HEK293 (cell line): Measurements from ENCODE around the gene URGCP.
A peak's percentile ranks its signal among the peaks of the same experiment; 100 is the strongest.

Experiments used
- CTCF ChIA-PET: fragments of 350-600 bp; formaldehyde crosslinking; extraction: SDS; loops from one replicate; lab custom pipeline; 2021; ENCODE audit warnings: antibody characterized with exemption; lab: Yijun Ruan, JAX
- POLR2A ChIA-PET: fragments of 300-600 bp; formaldehyde crosslinking; extraction: SDS; loops from one replicate; lab custom pipeline; 2020; ENCODE audit warnings: antibody characterized with exemption, inconsistent platforms; lab: Yijun Ruan, JAX
- H3K27ac ChIP-seq: fragments of 200-500 bp; sonication (Bioruptor generic); 2 replicates; pipeline ENCODE4 v1.5.1; 2014; ENCODE audit warnings: low read depth, low read length, control low read depth, inconsistent platforms; ENCODE audit errors: extremely low read depth
- H3K36me3 ChIP-seq, 2 experiments: fragments of 200-500 bp in 1 of 2; sonication (Bioruptor generic) in 1 of 2; 1 replicate in 1 of 2; 2 replicates in 1 of 2; pipeline ENCODE4 v1.5.1; 2014 to 2017; ENCODE audit warnings: inconsistent platforms in 2 of 2, low read length in 2 of 2; ENCODE audit not compliant: control insufficient read depth in 2 of 2, insufficient read depth in 1 of 2
- H3K4me1 ChIP-seq: fragments of 200-500 bp; sonication (Bioruptor generic); 2 replicates; pipeline ENCODE4 v1.5.1; 2014; ENCODE audit warnings: mild to moderate bottlenecking, low read length, inconsistent platforms; ENCODE audit not compliant: control insufficient read depth, insufficient read depth
- H3K4me3 ChIP-seq: 2 replicates; pipeline ENCODE4 v1.5.1; 2011; ENCODE audit warnings: low read depth, mild to moderate bottlenecking, control low read depth, low read length, moderate library complexity
- H3K9me3 ChIP-seq: fragments of 200-500 bp; sonication (Bioruptor generic); 2 replicates; pipeline ENCODE4 v1.5.1; 2014; ENCODE audit warnings: low read depth, low read length, inconsistent platforms; ENCODE audit not compliant: control insufficient read depth, insufficient read depth
- GLI4 ChIP-seq: fragments of 450-650 bp; formaldehyde crosslinking; IDR thresholded peaks from 2 replicates; pipeline ENCODE4 v1.5.1; 2016; ENCODE audit warnings: missing biosample characterization, missing genetic modification characterization
- HOXA7 ChIP-seq: sonication (generic); formaldehyde crosslinking; IDR thresholded peaks from 2 replicates; pipeline ENCODE4 v1.8.1; 2022; ENCODE audit warnings: missing genetic modification reagents, borderline replicate concordance
- HOXD13 ChIP-seq: sonication (generic); formaldehyde crosslinking; IDR thresholded peaks from 2 replicates; pipeline ENCODE4 v1.8.0; 2022; ENCODE audit warnings: missing genetic modification reagents, borderline replicate concordance
- KLF9 ChIP-seq: fragments of 450-650 bp; formaldehyde crosslinking; IDR thresholded peaks from 2 replicates; pipeline ENCODE4 v1.5.1; 2016; ENCODE audit warnings: missing biosample characterization, missing genetic modification characterization, low read depth
- MEIS1 ChIP-seq: sonication (generic); formaldehyde crosslinking; IDR thresholded peaks from 2 replicates; pipeline ENCODE4 v1.8.1; 2022; ENCODE audit warnings: missing genetic modification reagents, mild to moderate bottlenecking, borderline replicate concordance
- RBAK ChIP-seq: fragments of 450-650 bp; formaldehyde crosslinking; IDR thresholded peaks from 2 replicates; pipeline ENCODE4 v1.5.1; 2016; ENCODE audit warnings: missing biosample characterization, missing genetic modification characterization
- REST ChIP-seq: fragments of 450-650 bp; formaldehyde crosslinking; IDR thresholded peaks from 2 replicates; pipeline ENCODE4 v1.5.1; 2016; ENCODE audit warnings: missing biosample characterization, missing genetic modification characterization
- SETDB1 ChIP-seq: IDR thresholded peaks from one replicate; pipeline ENCODE4 v1.6.1; 2017; ENCODE audit warnings: mild to moderate bottlenecking, low read length, moderate library complexity, mixed read lengths; ENCODE audit not compliant: insufficient read length
- SP3 ChIP-seq: fragments of 450-650 bp; formaldehyde crosslinking; IDR thresholded peaks from 2 replicates; pipeline ENCODE4 v1.5.1; 2016; ENCODE audit warnings: missing biosample characterization, missing genetic modification characterization
- YY1 ChIP-seq: fragments of 450-650 bp; formaldehyde crosslinking; IDR thresholded peaks from 2 replicates; pipeline ENCODE4 v1.5.1; 2018; ENCODE audit warnings: missing biosample characterization, missing genetic modification characterization
- YY2 ChIP-seq: fragments of 450-650 bp; formaldehyde crosslinking; IDR thresholded peaks from 2 replicates; pipeline ENCODE4 v1.5.1; 2016; ENCODE audit warnings: missing biosample characterization, missing genetic modification characterization
- ZBTB17 ChIP-seq: fragments of 450-650 bp; formaldehyde crosslinking; IDR thresholded peaks from 2 replicates; pipeline ENCODE4 v1.5.1; 2016; ENCODE audit warnings: missing biosample characterization, missing genetic modification characterization
- ZBTB7A ChIP-seq: fragments of 450-650 bp; formaldehyde crosslinking; IDR thresholded peaks from 2 replicates; pipeline ENCODE4 v1.5.1; 2016; ENCODE audit warnings: low read depth, missing biosample characterization, missing genetic modification characterization
- ZFHX2 ChIP-seq: fragments of 450-650 bp; formaldehyde crosslinking; conservative IDR thresholded peaks from 2 replicates; pipeline ENCODE4 v1.5.1; 2016; ENCODE audit warnings: missing biosample characterization, missing genetic modification characterization
- ZNF174 ChIP-seq: fragments of 450-650 bp; formaldehyde crosslinking; IDR thresholded peaks from 2 replicates; pipeline ENCODE4 v1.5.0; 2017; ENCODE audit warnings: missing biosample characterization, mild to moderate bottlenecking, missing genetic modification characterization
- ZNF2 ChIP-seq: fragments of 450-650 bp; formaldehyde crosslinking; IDR thresholded peaks from 2 replicates; pipeline ENCODE4 v1.5.1; 2016; ENCODE audit warnings: missing biosample characterization, missing genetic modification characterization
- ZNF202 ChIP-seq: fragments of 450-650 bp; formaldehyde crosslinking; IDR thresholded peaks from 2 replicates; pipeline ENCODE4 v1.5.1; 2016; ENCODE audit warnings: missing biosample characterization, missing genetic modification characterization, borderline replicate concordance
- ZNF311 ChIP-seq: fragments of 450-650 bp; formaldehyde crosslinking; IDR thresholded peaks from 2 replicates; pipeline ENCODE4 v1.5.1; 2017; ENCODE audit warnings: missing biosample characterization, missing genetic modification characterization, borderline replicate concordance
- ZNF549 ChIP-seq: fragments of 450-650 bp; IDR thresholded peaks from 2 replicates; pipeline ENCODE4 v1.5.1; 2018; ENCODE audit warnings: missing biosample characterization, missing genetic modification characterization, mild to moderate bottlenecking, inconsistent platforms, moderate library complexity
- ZNF626 ChIP-seq: fragments of 450-650 bp; sonication (Bioruptor Pico); formaldehyde crosslinking; IDR thresholded peaks from 2 replicates; pipeline ENCODE4 v1.5.1; 2018; ENCODE audit warnings: missing biosample characterization, missing genetic modification characterization, inconsistent platforms
- ZNF660 ChIP-seq: fragments of 450-650 bp; IDR thresholded peaks from 2 replicates; pipeline ENCODE4 v1.5.1; 2018; ENCODE audit warnings: missing biosample characterization, mild to moderate bottlenecking, missing genetic modification characterization
- ZNF664 ChIP-seq: fragments of 450-650 bp; formaldehyde crosslinking; IDR thresholded peaks from 2 replicates; pipeline ENCODE4 v1.5.1; 2016; ENCODE audit warnings: missing biosample characterization, missing genetic modification characterization
- ZNF747 ChIP-seq: fragments of 450-650 bp; formaldehyde crosslinking; IDR thresholded peaks from 2 replicates; pipeline ENCODE4 v1.5.1; 2016; ENCODE audit warnings: missing biosample characterization, missing genetic modification characterization
- ZNF76 ChIP-seq: fragments of 450-650 bp; formaldehyde crosslinking; IDR thresholded peaks from 2 replicates; pipeline ENCODE4; 2016; ENCODE audit warnings: low read depth, missing biosample characterization, missing genetic modification characterization, borderline replicate concordance
- ZNF837 ChIP-seq: fragments of 450-650 bp; formaldehyde crosslinking; IDR thresholded peaks from 2 replicates; pipeline ENCODE4 v1.5.1; 2016; ENCODE audit warnings: missing biosample characterization, missing genetic modification characterization
- ZSCAN16 ChIP-seq: fragments of 450-650 bp; formaldehyde crosslinking; IDR thresholded peaks from 2 replicates; pipeline ENCODE4 v1.5.1; 2016; ENCODE audit warnings: missing biosample characterization, missing genetic modification characterization
- ZXDB ChIP-seq: fragments of 450-650 bp; formaldehyde crosslinking; IDR thresholded peaks from 2 replicates; pipeline ENCODE4 v1.5.1; 2016; ENCODE audit warnings: missing biosample characterization, missing genetic modification characterization
- TF ChIP-seq, protein P1 (sequence below): fragments of 450-650 bp; formaldehyde crosslinking; IDR thresholded peaks from 2 replicates; pipeline ENCODE4 v1.5.1; 2016; ENCODE audit warnings: missing biosample characterization, missing genetic modification characterization, low read depth

URGCP gene

DNA sequence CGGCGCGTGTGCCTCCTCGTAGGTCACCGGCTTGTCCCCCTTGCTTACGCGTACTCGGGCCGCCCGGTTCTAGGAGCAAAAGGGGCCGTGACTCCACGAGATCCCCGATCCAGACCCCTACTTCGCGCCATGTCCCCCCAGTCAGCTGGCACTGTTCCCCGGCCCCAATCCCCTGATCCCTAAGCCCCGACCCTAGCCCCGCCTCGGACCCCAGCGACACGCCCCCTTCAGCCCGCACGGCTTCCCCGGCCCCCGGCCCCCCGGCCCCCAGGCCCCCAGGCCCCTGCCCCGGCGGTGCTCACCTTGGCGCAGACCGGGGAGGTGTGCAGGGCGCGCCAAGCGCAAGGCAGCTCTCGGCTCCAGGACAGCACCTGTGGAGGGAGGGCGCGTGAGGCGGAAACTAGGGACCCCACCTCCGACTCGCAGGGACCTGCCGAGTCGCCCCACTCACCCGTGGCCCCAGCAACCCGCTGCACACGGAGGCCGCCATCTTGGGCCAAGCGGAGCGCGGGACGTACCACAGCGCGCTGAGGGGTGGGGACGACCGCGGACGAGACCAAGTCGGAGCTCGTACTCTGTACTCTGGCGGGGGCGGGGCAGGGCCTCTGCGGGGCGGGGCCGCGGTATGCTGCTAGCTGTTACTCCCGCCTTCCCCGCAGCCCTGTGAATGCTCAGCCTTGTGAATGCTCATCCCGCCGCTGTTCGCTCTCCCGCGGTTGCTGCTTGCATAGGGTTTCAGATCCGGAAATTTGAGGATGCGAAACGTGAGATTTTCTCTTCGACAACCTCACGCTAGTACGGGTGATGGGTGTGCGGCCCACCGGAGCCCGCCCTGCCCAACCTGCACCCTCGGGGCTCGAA is 37.2 kb downstream of the URGCP start, which contains the start of gene MRPS24 (continued):
- TF ChIP-seq, protein P1, sequence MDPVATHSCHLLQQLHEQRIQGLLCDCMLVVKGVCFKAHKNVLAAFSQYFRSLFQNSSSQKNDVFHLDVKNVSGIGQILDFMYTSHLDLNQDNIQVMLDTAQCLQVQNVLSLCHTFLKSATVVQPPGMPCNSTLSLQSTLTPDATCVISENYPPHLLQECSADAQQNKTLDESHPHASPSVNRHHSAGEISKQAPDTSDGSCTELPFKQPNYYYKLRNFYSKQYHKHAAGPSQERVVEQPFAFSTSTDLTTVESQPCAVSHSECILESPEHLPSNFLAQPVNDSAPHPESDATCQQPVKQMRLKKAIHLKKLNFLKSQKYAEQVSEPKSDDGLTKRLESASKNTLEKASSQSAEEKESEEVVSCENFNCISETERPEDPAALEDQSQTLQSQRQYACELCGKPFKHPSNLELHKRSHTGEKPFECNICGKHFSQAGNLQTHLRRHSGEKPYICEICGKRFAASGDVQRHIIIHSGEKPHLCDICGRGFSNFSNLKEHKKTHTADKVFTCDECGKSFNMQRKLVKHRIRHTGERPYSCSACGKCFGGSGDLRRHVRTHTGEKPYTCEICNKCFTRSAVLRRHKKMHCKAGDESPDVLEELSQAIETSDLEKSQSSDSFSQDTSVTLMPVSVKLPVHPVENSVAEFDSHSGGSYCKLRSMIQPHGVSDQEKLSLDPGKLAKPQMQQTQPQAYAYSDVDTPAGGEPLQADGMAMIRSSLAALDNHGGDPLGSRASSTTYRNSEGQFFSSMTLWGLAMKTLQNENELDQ = no peak
- TF ChIP-seq SETDB1 (no peak), REST (tag by site-specific recombination) (peak; percentile 17; the same call in 1 of the 2 replicates), ZNF549 (tag by site-specific recombination) (no peak), ZSCAN16 (tag by site-specific recombination) (no peak), ZFHX2 (tag by site-specific recombination) (peak; percentile 56), HOXA7 (no peak), ZNF2 (tag by site-specific recombination) (peak; percentile 26; the same call in 1 of the 2 replicates), ZBTB17 (peak; percentile 81), YY1 (tag by site-specific recombination) (peak; percentile 92), ZNF626 (tag by site-specific recombination) (no peak), ZNF76 (tag by site-specific recombination) (peak; percentile 38; the same call in 1 of the 2 replicates), GLI4 (tag by site-specific recombination) (peak; percentile 50; the same call in 1 of the 2 replicates), ZNF664 (tag by site-specific recombination) (no peak), ZXDB (tag by site-specific recombination) (peak; percentile 64; the same call in 1 of the 2 replicates), YY2 (peak; percentile 96), ZNF311 (tag by site-specific recombination) (no peak), ZNF660 (peak; percentile 67), SP3 (tag by site-specific recombination) (peak; percentile 86), ZBTB7A (tag by site-specific recombination) (peak; percentile 42; the same call in 1 of the 2 replicates), ZNF202 (tag by site-specific recombination) (peak; percentile 67; the same call in 1 of the 2 replicates), ZNF174 (tag by site-specific recombination) (no peak), HOXD13 (no peak)

DNA sequence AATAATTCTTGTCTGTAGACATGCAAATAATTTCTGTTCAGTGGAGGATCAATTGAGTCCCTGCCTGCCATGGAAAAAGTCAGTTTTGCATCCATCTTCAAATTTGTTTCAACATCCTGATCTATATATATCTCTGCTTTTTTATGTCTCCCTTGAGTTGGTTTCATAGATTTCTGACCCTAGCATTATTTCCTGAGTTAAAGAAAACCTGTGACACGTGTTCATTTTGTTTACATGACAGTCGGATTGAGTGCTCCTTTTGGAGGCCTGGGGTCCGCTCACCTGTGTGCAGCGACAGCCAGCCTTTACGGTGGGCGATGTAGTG is 37.8 kb downstream of the URGCP start:
- peaks cover 17 to 25% of the 10 kb centered on the region in 2 experiments for H3K36me3 ChIP-seq
- peak overlapping the region; percentile 98 for H3K4me3 ChIP-seq
- no peak for TF ChIP-seq HOXD13
- no peak for TF ChIP-seq KLF9 (tag by site-specific recombination)
- TF ChIP-seq ZNF837 (tag by site-specific recombination) = no peak
- TF ChIP-seq RBAK (tag by site-specific recombination) = no peak
- TF ChIP-seq MEIS1 (CRISPR knock-in tag) = no peak
- no peak for TF ChIP-seq ZNF747 (tag by site-specific recombination)
- H3K4me1 ChIP-seq = peaks cover 3% of the 10 kb centered on the region; the same call in 1 of the 2 replicates
- H3K27ac ChIP-seq = no peak overlapping the region
- ChIA-PET CTCF (no interaction called here), POLR2A (interaction anchor here (1.0 to 1.4 kb wide), 2 partner anchors 37 to 286 kb away, joined by 5 read pairs; partner anchors contain the start of gene STK17A)
- H3K9me3 ChIP-seq = no peaks in the 10 kb centered on the region
